Activated T-cell treated with anti-CD3 and anti-CD28 coated beads for 24 hours (primary cell): ENCODE data around the gene GOLGA6A.

Experiments
- DNase-seq: peaks from one replicate; pipeline ENCODE4 v3.0.0-alpha.2; 2020; ENCODE audit warnings: low read depth

The GOLGA6A gene

DNA sequence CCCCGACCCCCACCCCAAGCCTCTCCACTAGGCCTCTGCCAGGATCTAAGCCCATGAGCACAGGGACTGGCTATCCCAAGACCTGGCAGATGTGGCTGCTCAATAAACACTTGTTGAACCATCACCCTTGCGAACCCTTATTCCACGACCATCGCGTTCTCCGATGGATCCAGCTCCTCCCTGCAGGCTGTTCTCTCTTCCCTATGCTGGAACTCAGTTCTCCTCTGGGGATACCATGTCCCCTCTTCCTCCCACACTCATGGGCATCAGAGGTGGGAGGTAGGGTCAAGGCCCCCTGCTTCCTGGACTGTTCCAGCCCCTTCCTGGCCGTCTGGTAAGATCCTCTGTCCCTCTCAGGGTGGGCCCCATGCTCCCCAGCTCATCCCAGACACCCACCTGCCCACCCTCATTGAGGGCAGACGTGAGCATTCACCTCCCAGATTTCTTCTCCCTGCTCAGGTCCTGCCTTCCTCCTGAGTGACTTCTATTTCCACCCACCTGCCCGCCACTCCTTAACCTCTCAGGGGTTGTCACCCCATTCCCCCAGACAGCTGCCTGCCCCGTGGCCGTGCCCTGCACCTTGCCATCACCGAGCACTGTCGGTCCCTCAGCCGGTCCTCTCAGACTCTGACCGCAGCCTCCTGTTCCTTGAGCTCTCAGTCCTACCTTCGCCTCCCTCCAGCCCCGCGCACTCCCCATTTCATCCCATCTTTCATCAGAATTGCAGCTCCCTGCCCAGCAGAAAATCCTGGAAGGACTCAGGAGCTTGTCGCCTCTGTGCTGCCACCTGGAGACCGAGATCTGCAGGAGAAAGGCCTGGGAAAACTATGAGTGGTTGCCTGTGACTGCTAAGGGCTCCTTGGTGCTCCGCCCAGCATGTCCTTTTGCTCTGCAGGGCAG is 45.8 kb downstream of the GOLGA6A start:
- no peak for DNase-seq

DNA sequence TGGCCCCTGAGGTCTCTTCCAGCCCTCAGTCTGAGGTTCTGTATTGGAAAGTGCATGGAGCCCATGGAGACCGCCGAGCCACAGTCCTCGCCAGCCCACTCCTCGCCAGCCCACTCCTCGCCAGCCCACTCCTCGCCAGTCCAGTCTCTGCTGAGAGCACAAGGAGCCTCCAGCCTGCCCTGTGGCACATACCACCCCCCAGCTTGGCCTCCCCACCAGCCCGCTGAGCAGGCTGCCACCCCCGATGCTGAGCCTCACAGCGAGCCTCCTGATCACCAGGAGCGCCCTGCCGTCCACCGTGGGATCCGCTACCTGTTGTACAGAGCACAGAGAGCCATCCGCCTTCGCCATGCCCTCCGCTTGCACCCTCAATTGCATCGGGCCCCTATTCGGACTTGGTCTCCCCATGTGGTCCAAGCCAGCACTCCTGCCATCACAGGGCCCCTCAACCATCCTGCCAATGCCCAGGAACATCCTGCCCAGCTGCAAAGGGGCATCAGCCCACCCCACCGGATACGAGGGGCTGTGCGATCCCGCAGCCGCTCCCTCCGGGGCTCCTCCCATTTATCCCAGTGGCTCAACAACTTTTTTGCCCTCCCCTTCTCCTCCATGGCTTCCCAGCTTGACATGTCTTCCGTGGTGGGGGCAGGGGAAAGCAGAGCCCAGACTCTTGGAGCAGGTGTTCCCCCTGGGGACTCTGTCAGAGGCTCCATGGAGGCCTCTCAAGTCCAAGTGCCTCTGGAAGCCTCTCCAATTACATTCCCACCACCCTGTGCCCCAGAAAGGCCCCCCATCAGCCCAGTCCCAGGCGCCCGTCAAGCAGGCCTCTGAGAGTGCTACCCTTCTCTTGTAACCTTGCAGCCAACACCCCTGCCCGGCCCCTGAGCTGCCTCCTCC is 47.0 kb downstream of the GOLGA6A start:
- DNase-seq: no peak

DNA sequence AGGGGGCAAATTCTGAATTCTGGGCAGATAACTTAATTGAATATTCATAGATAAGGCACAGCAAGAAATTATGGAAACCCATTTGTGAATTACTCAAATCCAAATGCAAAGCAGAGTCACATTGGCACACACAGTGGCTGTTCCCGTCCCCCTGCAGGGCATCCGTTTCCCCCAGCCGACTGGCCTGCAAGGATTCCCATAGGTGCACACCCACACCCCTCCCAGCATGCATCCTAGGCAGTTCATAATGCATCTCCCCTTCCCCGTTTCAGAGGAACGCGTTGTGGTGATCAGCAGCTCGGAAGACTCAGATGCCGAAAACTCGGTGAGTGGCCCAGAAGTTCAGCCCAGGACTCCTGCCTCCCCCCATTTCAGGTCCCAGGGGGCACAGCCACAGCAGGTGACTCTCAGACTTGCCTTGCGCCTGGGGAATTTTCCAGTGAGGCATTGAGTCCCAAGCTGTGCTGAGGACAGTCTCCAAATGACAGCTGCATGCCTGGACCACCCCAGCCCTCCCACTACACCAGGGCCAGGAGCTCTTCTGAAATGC is 48.1 kb downstream of the GOLGA6A start:
- DNase-seq: no peak

DNA sequence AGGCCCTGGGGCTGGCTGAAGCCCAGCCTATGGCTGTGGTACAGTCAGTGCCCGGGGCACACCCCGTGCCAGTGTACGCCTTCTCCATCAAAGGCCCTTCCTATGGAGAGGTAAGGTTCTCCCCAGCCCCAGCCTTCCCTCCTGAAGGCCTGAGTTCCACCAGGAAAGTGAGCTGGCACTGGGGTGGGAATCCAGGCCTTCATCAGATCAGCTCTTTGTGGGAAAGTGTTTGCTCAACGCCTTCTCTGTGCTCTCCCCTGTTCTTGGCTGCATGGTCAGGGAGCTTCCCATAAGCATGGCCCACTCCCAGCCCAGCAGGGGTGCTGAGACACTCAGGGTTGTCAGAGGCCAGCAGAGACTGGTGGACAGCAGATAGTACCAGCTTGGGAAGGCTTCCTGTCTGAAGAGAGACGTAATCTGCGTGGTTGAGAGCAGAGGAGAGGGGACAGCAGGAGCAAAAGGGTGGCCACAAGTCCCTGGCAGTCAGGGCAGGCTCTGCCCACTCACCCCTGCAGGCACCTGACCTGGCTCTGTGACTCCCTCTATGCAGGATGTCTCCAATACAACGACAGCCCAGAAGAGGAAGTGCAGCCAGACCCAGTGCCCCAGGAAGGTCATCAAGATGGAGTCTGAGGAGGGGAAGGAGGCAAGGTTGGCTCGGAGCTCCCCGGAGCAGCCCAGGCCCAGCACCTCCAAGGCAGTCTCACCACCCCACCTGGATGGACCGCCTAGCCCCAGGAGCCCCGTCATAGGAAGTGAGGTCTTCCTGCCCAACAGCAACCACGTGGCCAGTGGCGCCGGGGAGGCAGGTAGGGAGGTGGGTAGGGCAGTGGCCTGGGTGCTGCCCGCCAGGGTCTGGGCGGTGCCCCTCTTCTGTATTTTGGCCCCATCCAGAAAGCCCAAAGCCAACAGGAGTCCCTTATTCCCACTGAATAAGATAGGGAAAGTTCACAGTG is 49.5 kb downstream of the GOLGA6A start:
- DNase-seq: no peak

DNA sequence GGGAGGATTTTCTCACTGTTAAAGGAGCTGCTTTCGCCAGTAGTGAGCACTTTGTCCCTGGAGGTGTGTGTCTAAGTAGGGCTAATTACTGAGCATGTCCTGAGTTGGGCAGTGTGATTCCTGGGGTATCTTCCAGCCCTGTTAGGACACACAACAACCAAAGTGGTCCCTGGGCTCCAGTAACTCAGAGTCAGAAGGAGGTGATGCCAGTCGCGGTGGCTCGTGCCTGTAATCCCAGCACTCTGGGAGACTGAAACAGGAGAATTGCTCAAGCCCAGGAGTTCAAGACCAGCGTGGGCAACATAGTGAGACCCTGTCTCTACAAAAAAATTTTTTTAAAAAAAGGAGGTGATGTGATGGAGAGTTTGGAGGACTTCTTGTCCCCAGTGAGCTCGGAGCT is 50.3 kb downstream of the GOLGA6A start:
- no peak for DNase-seq

DNA sequence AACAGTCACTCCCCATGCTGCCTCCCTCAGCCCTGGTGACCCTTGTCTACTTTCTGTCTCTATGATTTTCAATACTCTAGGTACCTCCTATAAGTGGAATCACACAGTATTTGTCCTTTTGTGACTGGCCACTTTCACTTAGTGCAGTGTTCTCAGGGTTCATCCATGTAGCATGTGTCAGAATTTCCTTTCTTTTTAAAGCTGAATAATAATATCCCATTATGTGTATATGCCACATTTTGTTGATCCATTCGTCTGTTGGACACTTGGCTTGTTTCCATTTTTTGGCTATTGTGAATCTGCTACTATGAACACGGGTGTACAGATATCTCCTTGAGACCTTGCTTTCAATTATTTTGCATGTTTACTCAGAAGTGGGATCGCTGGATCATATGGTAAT is 53.7 kb downstream of the GOLGA6A start:
- no peak for DNase-seq

DNA sequence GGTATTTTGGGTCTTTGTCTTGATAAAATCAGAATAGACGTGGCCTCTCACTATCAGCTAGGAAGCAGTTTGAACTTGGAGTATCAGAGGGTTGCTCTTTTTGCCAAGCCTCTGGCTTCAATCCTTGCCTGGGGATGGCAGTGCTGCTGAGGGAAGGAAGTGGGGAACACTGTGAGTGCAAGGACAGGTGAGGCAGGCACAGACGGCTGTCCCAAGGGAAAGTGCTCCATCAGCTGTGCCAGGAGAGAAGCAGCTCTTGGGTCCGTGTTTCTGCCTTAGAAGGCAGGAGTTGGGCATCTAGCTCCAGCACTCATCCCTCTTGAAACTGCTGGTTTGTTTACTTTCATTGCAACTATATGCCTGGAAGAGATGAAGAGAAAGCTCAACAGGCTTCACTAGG is 54.7 kb downstream of the GOLGA6A start:
- DNase-seq: no peak

DNA sequence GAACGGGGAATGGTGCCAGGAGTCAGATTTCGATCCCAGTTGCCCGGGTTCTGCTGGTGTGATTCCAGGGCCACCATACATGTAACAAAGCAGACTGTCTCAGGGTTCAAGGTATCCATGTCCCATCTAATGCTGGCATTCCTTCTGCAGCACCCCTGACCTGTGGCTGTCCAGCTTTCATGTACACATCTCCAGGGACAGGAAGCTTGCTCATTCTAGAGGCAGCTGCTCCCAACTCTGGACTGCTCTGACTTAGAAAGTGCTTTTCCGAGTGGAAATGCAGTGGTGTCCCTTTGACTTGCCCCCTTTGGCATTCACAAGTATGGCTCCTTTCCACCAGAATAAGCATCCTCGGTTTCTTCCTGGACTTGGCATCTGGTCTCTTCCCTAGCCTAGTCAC is 56.9 kb downstream of the GOLGA6A start:
- no peak for DNase-seq

DNA sequence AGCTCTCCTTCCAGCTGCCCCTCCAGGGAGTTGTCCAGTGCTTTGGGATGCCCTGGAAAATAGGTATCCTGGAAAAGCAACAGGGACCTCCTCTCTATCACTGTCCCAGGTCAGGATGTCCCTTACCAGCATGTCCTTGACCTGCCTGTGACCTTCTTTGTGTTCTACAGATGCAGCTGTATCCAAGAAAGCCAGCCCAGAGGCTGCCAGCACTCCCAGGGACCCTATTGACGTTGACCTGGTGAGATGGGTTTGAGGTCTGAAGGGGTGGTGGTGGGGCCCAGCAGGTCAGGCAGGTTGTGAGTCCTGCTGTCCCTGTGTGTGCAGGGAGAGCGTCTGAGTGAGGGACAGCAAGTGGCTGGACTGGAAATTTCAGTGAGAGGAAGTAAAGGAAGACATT is 57.7 kb downstream of the GOLGA6A start:
- no peak for DNase-seq

DNA sequence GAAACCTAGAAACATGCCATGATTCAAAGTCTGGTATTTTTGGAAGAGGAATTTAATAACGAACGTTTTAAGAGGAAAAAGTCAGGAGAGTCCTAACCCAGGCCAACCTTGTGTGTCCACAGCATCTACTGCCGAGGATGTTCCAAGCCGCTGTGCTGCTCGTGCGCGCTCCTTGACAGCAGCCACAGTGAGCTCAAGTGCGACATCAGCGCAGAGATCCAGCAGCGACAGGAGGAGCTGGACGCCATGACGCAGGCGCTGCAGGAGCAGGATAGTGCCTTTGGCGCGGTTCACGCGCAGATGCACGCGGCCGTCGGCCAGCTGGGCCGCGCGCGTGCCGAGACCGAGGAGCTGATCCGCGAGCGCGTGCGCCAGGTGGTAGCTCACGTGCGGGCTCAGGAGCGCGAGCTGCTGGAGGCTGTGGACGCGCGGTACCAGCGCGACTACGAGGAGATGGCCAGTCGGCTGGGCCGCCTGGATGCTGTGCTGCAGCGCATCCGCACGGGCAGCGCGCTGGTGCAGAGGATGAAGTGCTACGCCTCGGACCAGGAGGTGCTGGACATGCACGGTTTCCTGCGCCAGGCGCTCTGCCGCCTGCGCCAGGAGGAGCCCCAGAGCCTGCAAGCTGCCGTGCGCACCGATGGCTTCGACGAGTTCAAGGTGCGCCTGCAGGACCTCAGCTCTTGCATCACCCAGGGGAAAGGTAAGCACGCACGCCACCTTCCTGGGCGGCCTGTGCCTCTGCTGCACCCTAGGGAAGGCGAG is 59.5 kb downstream of the GOLGA6A start:
- DNase-seq: no peak
